Endothelial cell of umbilical vein (primary cell): Measurements from ENCODE around the gene GUCA2A. TPM values are rescaled to one million over a fixed set of nuclear protein-coding genes. Genes with fewer than 3 reads are reported as not detected.

Experiments
- BruUV-seq: library from RNA; stranded (reverse); fragments of 400-500 nt; replicated peaks from 2 replicates; lab custom pipeline; 2021; lab: Mats Ljungman, UMichigan
- CTCF ChIA-PET: fragments of 300-600, 350-600 bp; sonication (Branson Sonifier 250); formaldehyde crosslinking; loops from one replicate; lab custom pipeline; 2021; ENCODE audit warnings: antibody characterized with exemption, inconsistent platforms; lab: Charles Lee
- POLR2A ChIA-PET: fragments of 300-600, 350-600 bp; sonication (Branson Sonifier 250); formaldehyde crosslinking; loops from one replicate; lab custom pipeline; 2021; ENCODE audit warnings: antibody characterized with exemption, inconsistent platforms; lab: Charles Lee
- DNase-seq: peaks from one replicate; pipeline ENCODE4 v3.0.0-alpha.2; 2011; ENCODE audit warnings: low read depth, low spot score
- FAIRE-seq: peaks from 2 replicates; lab custom pipeline; 2011; peaks lifted over from hg19 to GRCh38; lab: Jason Lieb, UNC
- H2AFZ ChIP-seq: 2 replicates; pipeline ENCODE4 v1.6.0; 2012; ENCODE audit warnings: low read depth, low read length, control low read depth, inconsistent platforms
- H3K27ac ChIP-seq: 2 replicates; pipeline ENCODE4 v1.5.1; 2011; ENCODE audit warnings: low read depth, mild to moderate bottlenecking, control low read depth, low read length, moderate library complexity; ENCODE audit not compliant: insufficient read depth
- H3K27me3 ChIP-seq, 2 experiments: 2 replicates each; pipeline versions ENCODE4 v1.6.0 to v1.6.1; 2011; ENCODE audit warnings: low read length in 2 of 2, mixed read lengths in 1 of 2; ENCODE audit not compliant: control insufficient read depth in 2 of 2, insufficient read depth in 2 of 2
- H3K36me3 ChIP-seq, 2 experiments: 2 replicates in 1 of 2; 3 replicates in 1 of 2; pipeline ENCODE4 v1.5.1; 2011; ENCODE audit warnings: low read length in 2 of 2, mild to moderate bottlenecking in 1 of 2, moderate library complexity in 1 of 2; ENCODE audit not compliant: control insufficient read depth in 2 of 2, insufficient read depth in 2 of 2; ENCODE audit errors: extremely low read depth in 1 of 2
- H3K4me1 ChIP-seq: 3 replicates; pipeline ENCODE4 v1.5.1; 2011; ENCODE audit warnings: mild to moderate bottlenecking, low read length; ENCODE audit not compliant: control insufficient read depth, insufficient read depth; ENCODE audit errors: extremely low read depth
- H3K4me2 ChIP-seq: 2 replicates; pipeline ENCODE4 v1.6.1; 2011; ENCODE audit warnings: low read length, control low read depth, mixed read lengths; ENCODE audit not compliant: insufficient read depth
- H3K4me3 ChIP-seq, 3 experiments: fragments of 200-600 bp in 1 of 3; sonication (generic), shearing (Covaris generic) in 1 of 3; replicated peaks in 1 of 3; 2 replicates each; pipeline ENCODE4 v1.5.1; 2011 to 2016; ENCODE audit warnings: control low read depth in 3 of 3, low read length in 3 of 3, mild to moderate bottlenecking in 2 of 3, inconsistent platforms in 1 of 3, low read depth in 1 of 3, moderate library complexity in 1 of 3; ENCODE audit not compliant: insufficient read depth in 1 of 3
- H3K79me2 ChIP-seq: 2 replicates; pipeline ENCODE4 v1.6.0; 2012; ENCODE audit warnings: low read length, inconsistent platforms; ENCODE audit not compliant: control insufficient read depth, insufficient read depth
- H3K9ac ChIP-seq: replicated peaks from 2 replicates; pipeline ENCODE3; 2011; ENCODE audit warnings: low read length, control low read depth; ENCODE audit not compliant: insufficient read depth; ENCODE audit errors: extremely low read depth
- H3K9me1 ChIP-seq: replicated peaks from 3 replicates; pipeline ENCODE4 v1.6.0; 2011; ENCODE audit warnings: mild to moderate bottlenecking, low read length; ENCODE audit not compliant: control insufficient read depth, insufficient read depth; ENCODE audit errors: extremely low read depth
- H3K9me3 ChIP-seq: replicated peaks from 2 replicates; pipeline ENCODE4 v1.5.1; 2012; ENCODE audit warnings: low read length, inconsistent platforms; ENCODE audit not compliant: control insufficient read depth, insufficient read depth
- H4K20me1 ChIP-seq: replicated peaks from 2 replicates; pipeline ENCODE3; 2011; ENCODE audit warnings: mild to moderate bottlenecking, low read length; ENCODE audit not compliant: control insufficient read depth, insufficient read depth; ENCODE audit errors: extremely low read depth
- CTCF ChIP-seq, 2 donors: IDR thresholded peaks; 1 replicate in 1 of 2; 2 replicates in 1 of 2; pipeline ENCODE4 v1.5.1; 2011; ENCODE audit warnings: low read length in 2 of 2, mild to moderate bottlenecking in 2 of 2, moderate library complexity in 2 of 2, control low read depth in 1 of 2, inconsistent platforms in 1 of 2, low read depth in 1 of 2; ENCODE audit not compliant: insufficient read depth in 1 of 2; ENCODE audit errors: extremely low read depth in 1 of 2
- JUN ChIP-seq: IDR thresholded peaks from 2 replicates; pipeline ENCODE4 v1.6.1; 2011; ENCODE audit warnings: borderline replicate concordance, low read depth; ENCODE audit not compliant: insufficient read length, insufficient read depth
- dilution Hi-C: fragments of 300-500 bp; cut with MboI; formaldehyde crosslinking; loops from one replicate; pipeline ENCODE4 v1.15.0; 2019; ENCODE audit warnings: low sequenced_read_pairs; ENCODE audit not compliant: extremely low pct_ligation_motif_present
- intact Hi-C: fragments of 100-400 bp; cut with micrococcal nuclease; formaldehyde crosslinking; loops from one replicate; pipeline ENCODE4 v1.10.0; 2022
- polyA plus RNA-seq, 4 experiments: library from polyadenylated mRNA; depleted of rRNA in 3 of 4; stranded (reverse) in 3 of 4; unstranded in 1 of 4; fragments of >200 nt; gene quantifications; 2 replicates each; pipeline versions ENCODE4 v1.2.1 to v1.2.3, GENCODE V29; 2011 to 2012; ENCODE audit warnings: missing spikeins in 1 of 4
- total RNA-seq: library from RNA; stranded (reverse); gene quantifications from 2 replicates; pipeline ENCODE4 v1.2.3, GENCODE V29; 2021

The GUCA2A gene
- total and polyA plus RNA-seq, 2 donors (not counting 3 experiments of a cell fraction or from before 2014, with no cell fraction given) = not detected

- Histone ChIP-seq H3K4me3 (no peak overlapping the region), H3K9me1 (no peaks in the 10 kb centered on the region), H2AFZ (no peak overlapping the region), H3K4me1 (no peaks in the 10 kb centered on the region), H4K20me1 (no peaks in the 10 kb centered on the region), H3K36me3 (no peaks in the 10 kb centered on the region), H3K4me2 (no peak overlapping the region), H3K9ac (no peak overlapping the region), H3K9me3 (no peaks in the 10 kb centered on the region), H3K27ac (no peak overlapping the region), H3K27me3 (peaks cover 21 to 22% of the 10 kb centered on the region in 2 experiments), H3K79me2 (no peaks in the 10 kb centered on the region)
- peak; percentile 74 to 91 for TF ChIP-seq CTCF (IDR thresholded peaks at IDR 0.05; ENCODE audit: extremely low read depth in 1 of 2, insufficient read depth in 1 of 2, low read depth in 1 of 2, low read length in 2 of 2)
- no peak for TF ChIP-seq JUN
- dilution Hi-C loops = no loop called here
- FAIRE-seq (peak; percentile 89), DNase-seq (peak; percentile 49)
- no TSS peak for BruUV-seq
- intact Hi-C loops = loop anchor here (1.0 to 10.0 kb wide), 4 partner anchors 27 to 572 kb away; no protein-coding TSS in a partner anchor
- ChIA-PET POLR2A (no interaction called here), CTCF (interaction anchor here (0.6 to 3.1 kb wide), 35 partner anchors 9 to 927 kb away, joined by 3 to 58 read pairs (median 4); partner anchors contain the start of genes C1orf50, HIVEP3, P3H1 and YBX1)
These were observed 17.8 kb downstream of the GUCA2A start for GRCh38 chr1:42146626-42147320.
